OCI-LY7 (cell line): ENCODE results near the gene SOWAHD.

Experiments
- CTCF ChIP-seq: fragments of 200-600 bp; sonication (generic); conservative IDR thresholded peaks from 2 replicates; pipeline ENCODE4 v1.5.1; 2014; ENCODE audit warnings: mild to moderate bottlenecking, antibody characterized with exemption, low read length, moderate library complexity, mixed read lengths
- EZH2phosphoT487 ChIP-seq: fragments of 200-600 bp; sonication (generic); IDR thresholded peaks from 2 replicates; pipeline ENCODE4 v1.6.1; 2018; ENCODE audit warnings: low read depth, borderline replicate concordance, mild to moderate bottlenecking, mixed run types, antibody characterized with exemption, low read length, moderate library complexity, mixed read lengths

- TF ChIP-seq CTCF, result no peak
- TF ChIP-seq EZH2phosphoT487, result no peak
These were observed 4.3 kb downstream of the SOWAHD start for GRCh38 chrX:119762718-119763117.
